DMS 273 (cell line): ENCODE measurements around the gene TMEM256.

Experiments
- DNase-seq: peaks from one replicate; lab custom pipeline; 2025; ENCODE audit not compliant: unreplicated experiment; lab: John Stamatoyannopoulos, UW

TMEM256 gene

DNA sequence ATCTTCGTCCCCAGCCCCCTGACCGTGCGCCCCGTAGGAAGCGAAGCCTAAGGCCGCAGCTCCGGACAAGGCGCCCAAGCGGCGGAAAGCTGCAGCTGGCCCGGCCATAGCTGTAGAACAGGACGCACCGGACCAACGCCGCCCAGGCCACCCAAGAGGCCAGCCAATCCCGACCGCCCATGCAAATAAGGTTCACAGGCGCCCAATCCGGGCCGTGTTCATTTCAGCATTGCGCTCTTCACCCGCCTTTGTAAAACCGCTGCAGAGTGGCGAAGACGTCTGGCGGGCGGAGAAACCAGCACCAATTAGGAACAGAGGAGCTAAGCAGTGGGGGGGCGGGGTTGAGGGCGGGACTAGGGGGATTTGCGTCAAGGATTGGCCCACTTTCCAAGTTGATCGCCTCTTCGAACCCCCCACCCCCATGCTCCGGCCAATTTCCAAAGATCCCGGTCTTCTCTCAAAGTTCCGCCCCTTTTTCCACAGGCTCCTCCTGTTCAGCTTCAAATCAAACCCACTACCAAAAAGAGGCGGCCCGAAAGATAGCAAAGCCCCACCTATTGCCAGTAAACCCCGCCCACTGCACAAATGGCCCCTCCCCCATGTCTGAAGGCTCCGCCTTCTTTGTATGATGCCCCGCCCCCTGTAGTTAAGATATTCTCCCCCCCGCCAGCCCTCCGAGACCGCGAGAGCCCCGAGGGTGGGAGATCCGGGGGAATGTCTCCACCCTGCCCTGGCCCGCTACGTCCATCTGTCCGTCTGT, at the start of gene TMEM256:
TMEM256 (minus strand) TSS at position 121 of the 760 bp plus-strand sequence; CDS start at position 108, 13 bp downstream.
- DNase-seq: peak; percentile 98

DNA sequence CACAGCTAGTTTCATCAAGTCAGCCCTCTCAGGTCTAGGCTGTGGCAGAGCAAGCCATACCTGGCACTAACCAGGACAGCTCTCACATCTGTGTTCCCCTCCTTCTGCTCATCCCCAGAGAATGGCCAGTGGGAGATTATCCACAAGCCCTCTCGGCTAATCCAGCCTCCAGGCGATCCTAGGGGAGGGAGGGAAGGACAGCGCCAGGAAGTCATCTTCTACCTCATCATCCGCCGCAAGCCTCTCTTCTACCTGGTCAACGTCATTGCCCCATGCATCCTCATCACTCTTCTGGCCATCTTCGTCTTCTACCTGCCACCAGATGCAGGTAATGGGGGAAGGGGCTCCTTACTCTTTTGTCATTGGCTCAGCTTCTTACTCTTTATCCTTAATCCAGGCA, 44.6 kb upstream of the TMEM256 start:
- DNase-seq: no peak

DNA sequence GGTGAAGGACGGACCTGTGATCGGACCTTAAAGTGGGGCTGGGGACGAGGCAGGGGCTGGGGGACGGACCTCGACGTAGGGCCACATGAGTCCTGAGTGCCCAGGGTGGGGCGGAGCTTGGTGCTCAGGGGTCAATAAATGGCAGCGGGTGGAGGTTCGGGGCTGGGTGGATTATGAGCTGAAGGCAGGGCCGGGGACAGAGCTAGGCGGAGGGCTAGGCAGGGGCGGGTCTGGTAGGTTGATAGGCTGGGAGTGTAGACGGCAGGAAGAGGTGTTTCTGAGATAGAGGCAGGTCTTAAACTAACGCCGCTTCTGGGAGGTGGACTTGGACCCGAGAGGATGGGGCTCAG, 41.7 kb upstream of the TMEM256 start:
- DNase-seq: no peak

DNA sequence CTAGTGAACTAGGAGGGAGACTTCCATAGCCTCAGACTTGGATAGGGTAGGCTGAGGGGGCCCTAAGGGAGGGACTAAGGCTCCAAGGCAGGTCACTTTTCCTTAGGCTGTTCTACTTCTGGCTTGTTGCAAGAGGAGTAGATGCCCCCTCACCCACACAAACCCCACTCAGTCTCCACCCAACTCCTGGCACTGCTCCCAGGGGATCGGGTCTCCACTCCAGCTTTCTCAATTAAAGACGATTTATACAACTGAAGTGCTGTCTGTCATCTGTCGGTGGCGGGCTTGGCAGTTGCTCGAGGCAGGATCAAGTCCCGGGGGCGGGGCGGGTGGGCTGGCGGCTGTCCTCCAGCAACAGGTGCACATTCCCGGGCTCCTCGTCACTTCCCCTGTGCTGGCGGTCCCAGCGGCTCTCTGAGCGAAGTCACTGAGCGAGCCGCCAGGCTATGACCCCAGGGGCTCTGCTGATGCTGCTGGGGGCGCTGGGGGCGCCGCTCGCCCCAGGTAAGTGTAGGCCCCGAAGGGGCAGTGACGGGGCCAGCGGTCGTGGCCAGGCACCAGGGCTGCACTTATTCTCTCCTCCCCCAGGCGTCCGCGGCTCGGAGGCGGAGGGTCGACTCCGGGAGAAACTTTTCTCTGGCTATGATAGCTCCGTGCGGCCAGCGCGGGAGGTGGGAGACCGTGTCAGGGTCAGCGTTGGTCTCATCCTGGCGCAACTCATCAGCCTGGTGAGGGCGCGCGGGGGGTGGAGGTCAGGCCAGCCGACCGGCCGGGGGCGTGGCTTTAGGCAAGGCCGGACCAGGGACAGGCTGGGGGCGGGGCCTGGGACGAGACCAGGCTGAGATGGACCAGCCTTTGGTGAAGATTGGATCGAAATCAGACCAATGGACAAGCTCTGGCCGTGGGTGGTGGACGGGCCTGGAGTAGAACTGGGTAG, 41.1 kb upstream of the TMEM256 start, which contains the start of gene CHRNB1:
CHRNB1 (plus strand) TSS at position 380 of the 937 bp plus-strand sequence; CDS start at position 447, 67 bp downstream.
- peak; percentile 49 for DNase-seq

DNA sequence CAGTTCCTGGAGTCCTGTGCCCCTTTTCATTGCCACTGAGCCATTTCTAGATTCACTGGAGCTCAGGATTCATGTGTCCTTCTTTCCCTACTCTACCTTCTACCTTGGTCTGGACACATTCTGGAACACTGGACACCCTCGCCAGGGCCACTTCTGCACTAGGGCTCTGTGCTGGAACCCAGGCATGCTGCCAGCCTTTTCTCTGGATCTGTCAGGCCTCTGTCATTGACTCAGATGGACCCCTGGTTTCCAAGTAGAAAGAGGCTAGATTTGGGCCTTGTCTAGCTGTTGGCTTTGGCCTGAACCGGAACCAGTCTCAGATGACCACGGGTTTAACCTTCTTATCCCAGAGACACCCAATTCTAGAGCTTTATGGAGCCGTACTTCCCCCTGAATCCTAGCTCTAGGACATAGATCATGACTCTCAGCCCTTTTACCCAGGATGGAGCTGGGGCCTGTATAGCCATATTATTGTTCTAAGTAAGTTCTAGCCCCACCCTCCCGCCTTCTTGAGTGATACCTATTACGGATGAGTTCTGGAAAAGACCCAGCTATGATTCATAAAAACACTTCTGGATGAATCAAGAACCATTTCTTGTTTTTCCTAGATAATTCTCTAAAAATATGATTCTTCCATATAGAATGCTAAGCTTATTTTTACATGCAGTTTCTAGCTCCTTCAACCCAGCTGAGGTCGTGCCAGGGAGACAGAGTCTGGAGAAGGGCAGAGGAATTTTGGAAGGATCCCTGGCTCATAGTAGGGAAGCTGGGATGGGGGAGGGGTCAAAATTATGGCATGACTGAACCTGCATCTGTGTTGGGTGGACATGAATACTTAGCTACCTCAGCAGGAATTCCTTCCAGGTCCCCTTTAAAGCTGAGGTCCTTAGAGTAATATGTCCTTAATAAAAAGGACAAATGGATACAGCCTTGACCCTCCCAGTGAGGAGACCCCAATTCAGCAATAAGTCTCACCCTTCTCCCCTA, 39.9 kb upstream of the TMEM256 start:
- no peak for DNase-seq

DNA sequence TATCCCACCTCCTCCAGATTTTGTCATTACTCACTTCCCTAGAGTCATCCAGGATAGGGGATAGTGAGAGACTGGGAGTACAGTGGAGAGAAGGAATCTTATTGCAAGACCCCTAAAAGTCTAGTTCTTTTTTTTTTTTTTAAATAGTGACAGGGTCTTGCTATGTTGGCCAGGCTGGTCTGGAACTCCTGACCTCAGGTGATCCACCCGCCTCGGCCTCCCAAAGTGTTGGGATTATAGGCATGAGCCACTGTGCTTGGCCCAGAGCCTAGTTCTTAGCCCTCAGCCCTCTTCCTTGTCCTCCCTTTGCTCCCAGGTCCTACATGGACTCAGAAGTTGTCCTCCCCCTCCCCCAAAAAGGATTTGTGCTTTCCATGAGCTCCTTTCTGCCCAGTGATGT, 38.2 kb upstream of the TMEM256 start:
- no peak for DNase-seq

DNA sequence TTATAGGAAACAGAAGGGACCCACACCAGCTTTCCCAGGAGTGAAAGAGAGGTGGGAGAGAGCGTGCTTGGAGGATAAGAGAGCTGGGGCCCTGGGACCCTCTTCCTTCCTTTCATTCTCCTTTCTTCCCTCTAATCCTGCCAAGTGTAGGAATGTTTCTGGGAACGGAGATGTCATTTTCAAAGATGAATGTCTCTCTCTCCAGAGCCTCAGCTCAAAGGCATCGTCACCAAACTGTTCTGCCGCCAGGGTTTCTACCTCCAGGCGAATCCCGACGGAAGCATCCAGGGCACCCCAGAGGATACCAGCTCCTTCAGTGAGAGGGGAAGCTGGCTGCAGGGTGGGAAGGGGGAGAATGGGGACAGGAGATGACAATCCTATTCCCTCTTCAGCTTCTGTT, 37.4 kb upstream of the TMEM256 start:
- peak; percentile 47 for DNase-seq

DNA sequence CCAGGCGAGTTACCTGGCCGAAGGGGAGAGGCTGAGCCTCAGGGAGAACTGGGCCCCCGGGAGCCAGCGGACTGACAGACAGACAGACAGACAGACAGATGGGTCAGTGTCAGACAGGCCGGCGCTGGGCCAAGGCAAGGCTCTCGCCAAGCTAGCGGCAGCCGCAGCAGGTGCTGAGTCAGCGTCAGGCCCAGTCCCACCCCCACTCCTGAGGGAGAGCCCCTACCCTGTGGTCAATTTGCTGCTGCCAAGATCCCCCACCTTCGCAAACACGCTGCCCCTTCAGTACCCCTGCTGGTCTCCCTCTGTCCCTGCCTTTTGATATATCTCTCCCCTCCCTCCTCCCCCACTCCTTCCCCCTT, 36.9 kb upstream of the TMEM256 start:
- peak; percentile 78 for DNase-seq

DNA sequence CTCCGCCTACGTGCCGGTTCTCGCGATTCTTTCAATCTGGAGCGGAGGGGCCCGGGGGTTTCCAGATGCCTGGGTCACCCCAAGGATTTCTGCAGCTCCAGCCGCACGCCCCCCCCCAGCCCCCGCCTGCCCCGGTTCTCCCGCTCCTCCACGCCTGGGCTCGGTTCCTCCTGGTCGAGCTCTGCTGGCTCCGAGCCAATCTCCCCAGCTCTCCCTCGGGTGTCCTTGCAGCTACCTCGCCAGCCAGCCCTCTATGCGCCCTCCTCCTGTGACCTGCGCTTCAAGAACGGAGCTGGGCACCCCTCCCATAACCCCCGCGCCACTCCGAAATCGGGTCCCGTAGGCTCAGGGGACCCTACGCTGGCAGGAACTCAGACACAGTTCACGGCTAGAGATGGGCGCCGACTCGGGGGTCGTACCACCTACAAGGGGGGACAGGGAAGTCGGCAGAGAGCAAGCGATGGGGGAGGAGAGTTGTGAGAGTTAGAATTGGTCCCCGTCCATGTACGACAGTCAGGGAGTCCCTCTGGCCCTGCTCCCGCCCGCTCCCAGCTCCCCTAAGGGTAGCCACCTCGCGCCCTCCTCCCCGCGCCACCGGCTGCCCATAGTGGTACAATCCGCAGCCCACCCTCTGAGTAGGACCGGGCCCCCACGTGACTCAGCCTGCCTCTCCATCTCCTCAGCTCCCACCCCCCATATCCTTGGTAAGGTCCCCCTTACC, 36.4 kb upstream of the TMEM256 start:
- peak; percentile 78 for DNase-seq

DNA sequence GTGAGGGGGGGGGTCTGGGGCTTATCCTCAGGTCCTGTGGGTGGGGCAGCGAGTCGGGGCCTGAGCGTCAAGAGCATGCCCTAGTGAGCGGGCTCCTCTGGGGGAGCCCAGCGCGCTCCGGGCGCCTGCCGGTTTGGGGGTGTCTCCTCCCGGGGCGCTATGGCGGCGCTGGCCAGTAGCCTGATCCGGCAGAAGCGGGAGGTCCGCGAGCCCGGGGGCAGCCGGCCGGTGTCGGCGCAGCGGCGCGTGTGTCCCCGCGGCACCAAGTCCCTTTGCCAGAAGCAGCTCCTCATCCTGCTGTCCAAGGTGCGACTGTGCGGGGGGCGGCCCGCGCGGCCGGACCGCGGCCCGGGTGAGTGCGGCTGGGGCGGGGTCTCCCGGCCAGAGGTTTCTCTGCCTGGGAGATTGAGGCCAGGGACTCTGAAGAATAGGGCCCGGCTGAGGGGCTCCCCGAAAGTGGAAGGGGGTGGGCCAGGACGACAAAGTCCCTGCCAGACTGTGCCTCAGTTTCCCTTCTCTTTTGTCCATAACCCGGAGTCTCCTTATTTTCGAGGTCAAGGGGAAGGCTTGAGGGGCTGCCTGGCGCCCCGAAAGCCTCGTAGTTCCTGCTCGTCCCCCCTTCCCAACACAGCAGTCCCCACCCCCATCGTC, 35.7 kb upstream of the TMEM256 start, which contains the start of gene FGF11:
FGF11 (plus strand) TSS at position 51 of the 651 bp plus-strand sequence; CDS start at position 160, 109 bp downstream.
- no peak for DNase-seq

DNA sequence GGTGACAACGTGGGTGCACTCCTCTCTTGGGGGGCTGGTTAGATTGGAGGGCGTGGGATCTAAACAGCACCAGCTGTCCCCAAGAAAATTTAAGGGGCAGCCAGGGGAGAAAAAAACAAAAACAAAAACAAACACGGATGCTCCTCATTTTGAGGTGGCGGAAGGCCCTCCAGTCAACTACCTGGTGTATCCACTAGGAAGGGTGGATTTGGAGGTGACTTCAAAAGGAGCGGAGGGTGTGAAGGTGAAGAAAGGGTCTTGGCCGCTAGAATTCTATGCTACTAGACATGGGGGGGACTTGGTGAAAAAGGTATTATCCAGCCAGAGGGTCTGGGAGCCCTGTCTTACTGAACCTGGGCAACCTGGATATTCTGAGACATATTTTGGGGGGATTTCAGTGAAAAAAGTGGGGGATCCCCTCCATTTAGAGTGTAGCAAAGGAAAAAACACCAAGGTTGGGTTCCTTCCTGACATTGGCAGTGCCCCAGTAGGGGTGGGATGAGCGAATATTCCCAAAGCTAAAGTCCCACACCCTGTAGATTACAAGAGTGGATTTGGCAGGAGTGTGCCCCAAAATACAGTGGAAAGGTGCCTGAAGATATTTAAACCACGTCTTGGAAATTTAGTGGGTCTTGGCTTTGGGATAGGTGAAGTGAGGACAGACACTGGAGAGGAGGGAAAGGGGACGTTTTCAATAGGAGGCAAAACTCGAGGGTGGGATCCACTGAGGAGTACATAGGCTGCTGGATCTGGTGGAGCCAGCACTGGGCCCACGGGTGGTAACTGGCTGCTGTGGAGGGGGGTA, 35.0 kb upstream of the TMEM256 start:
- no peak for DNase-seq

DNA sequence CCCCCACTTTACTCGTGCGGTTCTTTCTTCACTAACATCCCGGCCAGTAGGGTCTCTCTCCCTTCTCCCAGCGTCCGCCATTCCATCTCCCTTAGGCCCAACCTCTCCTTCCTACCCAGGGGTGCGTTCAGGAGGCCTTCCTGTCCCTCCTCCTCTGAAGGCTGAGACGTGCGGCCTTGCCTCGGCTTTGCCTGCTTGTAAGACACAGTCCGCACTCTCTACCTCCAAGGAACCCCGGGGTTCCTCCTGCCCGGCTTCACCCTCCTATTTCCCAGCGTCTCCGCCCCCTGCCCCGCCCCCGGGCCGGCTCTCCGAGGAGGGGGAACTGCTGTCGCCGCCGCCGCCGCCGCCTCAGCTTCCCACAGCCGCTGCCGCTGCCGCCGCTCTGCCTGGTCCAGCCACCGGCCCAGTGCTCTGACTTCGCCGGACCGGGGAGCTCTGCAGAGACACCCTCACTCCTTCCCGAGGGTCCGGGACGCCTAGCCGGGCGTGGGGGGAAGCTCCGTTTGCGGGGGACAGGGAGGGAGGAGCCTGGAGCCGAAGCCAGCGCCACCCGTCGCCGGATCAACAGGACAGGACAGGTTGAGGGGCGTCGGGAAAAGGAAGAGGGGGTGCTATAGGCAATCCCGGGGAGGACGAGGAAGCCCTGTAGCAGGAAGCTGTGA, 34.2 kb upstream of the TMEM256 start:
- DNase-seq: no peak

DNA sequence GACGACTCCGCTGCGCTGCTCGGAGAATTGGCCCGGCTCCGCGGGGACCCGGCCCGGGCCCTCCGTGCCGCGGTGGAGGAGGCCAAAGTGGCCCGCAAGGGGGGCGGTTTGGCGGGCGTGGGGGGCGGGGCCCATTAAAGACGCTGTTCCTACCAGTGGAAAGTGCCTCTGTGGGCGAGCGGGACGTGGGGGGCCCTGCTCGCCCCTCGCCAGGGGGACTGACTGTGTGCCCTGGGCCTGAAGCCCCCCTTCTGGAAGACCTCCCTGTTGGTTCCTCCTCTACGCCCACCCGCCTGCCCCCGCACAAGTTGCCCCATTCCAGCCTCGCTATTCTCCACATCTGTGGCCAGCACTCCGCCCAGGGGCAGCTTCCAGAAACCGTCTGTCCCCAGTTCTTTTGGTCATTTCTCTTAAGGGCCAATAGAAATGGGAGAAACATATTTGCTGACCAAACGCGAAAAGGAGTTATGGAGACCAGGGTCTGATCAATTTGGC, 33.5 kb upstream of the TMEM256 start:
- no peak for DNase-seq

DNA sequence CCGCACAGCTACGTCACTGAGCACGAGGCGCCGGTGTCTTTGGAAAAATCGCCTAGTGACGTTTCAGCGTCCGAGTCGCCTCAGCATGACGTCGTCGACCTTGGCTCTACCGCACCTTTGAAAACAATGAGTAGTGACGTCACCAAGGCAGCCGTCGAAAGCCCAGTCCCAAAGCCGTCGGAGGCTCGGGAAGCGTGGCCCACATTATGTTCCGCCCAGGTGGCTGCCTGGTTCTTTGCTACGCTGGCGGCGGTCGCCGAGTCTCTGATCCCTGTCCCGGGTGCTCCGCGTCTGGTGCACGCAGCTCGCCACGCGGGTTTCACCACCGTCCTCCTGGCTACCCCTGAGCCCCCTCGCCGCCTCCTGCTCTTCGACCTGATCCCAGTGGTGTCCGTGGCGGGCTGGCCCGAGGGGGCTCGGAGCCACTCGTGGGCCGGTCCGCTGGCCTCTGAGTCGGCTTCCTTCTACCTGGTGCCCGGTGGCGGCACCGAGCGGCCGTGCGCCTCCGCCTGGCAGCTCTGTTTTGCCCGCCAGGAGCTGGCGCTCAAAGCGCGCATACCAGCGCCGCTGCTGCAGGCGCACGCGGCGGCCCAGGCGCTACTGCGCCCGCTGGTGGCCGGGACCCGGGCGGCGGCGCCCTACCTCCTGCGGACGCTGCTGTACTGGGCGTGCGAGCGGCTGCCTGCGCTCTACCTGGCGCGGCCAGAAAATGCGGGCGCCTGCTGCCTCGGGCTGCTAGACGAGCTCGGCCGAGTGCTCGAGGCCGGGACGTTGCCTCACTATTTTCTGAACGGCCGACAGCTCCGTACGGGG, 32.9 kb upstream of the TMEM256 start:
- DNase-seq: peak; percentile 93

DNA sequence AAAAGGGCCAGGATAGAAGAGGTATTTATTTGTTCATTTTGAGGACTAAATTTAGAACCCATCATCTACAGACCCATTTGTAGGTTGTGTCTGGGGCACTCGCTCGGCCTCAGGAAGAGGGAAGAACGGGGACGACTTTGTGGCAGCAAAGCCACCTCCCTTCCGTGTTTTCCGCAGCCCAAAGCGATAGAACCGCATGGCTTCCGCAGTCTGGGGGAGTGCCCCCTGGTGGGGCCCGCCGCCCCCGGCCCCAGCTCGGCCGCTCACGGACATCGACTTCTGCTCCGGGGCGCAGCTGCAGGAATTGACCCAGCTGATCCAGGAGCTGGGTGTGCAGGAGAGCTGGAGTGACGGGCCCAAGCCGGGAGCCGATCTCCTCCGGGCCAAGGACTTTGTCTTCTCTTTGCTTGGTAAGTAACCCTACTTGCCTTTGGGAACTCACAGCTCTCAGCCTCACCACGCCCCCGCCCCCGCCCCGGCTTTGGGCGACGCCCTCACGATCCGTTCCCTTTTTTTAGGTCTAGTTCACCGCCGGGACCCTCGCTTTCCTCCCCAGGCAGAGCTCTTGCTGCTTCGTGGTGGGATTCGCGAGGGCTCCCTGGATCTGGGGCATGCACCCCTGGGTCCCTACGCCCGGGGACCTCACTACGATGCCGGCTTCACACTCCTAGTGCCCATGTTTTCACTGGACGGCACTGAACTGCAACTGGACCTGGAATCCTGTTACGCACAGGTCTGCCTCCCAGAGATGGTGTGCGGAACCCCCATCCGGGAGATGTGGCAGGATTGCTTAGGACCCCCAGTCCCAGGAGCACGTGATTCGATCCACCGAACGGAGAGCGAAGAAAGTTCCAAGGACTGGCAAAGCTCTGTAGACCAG, 32.0 kb upstream of the TMEM256 start:
- peak; percentile 65 for DNase-seq

DNA sequence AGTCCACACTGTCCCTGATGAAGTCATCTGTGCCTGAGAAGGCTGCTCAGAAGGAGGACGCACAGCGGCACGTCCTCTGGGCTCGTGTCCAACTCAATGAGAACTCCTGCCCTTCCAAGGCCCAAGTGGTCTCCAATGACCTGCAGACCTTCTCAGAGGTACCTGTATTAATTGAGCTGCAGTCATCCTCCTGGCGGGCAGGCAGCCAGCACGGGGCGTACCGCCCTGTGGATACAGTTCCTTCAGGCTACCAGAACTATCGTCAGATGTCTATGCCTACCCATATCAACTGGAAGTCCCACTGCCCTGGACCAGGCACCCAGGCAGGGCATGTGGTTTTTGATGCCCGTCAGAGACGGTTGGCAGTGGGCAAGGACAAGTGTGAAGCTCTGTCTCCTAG, 28.4 kb upstream of the TMEM256 start:
- no peak for DNase-seq
